Mesendoderm (in vitro differentiated cells): ENCODE measurements around the gene KCNE2.

ENCODE experiments used
- DNase-seq: peaks from one replicate; pipeline ENCODE4 v3.0.0; 2013
- H2AK5ac ChIP-seq: 2 replicates; pipeline ENCODE4 v1.6.1; 2013; ENCODE audit warnings: low read length, inconsistent platforms
- H2BK120ac ChIP-seq: 2 replicates; pipeline ENCODE4 v1.6.1; 2013; ENCODE audit warnings: low read depth, mild to moderate bottlenecking, low read length, moderate library complexity, mixed read lengths
- H2BK15ac ChIP-seq: replicated peaks from 2 replicates; pipeline ENCODE4 v1.6.1; 2013; ENCODE audit warnings: low read depth, mild to moderate bottlenecking, moderate library complexity
- H2BK5ac ChIP-seq: 2 replicates; pipeline ENCODE4 v1.6.1; 2013; ENCODE audit warnings: low read length, inconsistent platforms
- H3K18ac ChIP-seq: 2 replicates; pipeline ENCODE4 v1.6.1; 2013; ENCODE audit warnings: mild to moderate bottlenecking, low read length, mixed read lengths
- H3K23ac ChIP-seq: one replicate; pipeline ENCODE4 v1.6.1; 2013; ENCODE audit warnings: low read length
- H3K27ac ChIP-seq: 2 replicates; pipeline ENCODE4 v1.5.1; 2013; ENCODE audit warnings: low read depth, mild to moderate bottlenecking, inconsistent platforms, low read length, moderate library complexity
- H3K27me3 ChIP-seq: 2 replicates; pipeline ENCODE4 v1.6.1; 2013; ENCODE audit warnings: low read length, control low read depth, mild to moderate bottlenecking, inconsistent platforms; ENCODE audit not compliant: insufficient read depth, poor library complexity
- H3K36me3 ChIP-seq: 2 replicates; pipeline ENCODE4 v1.6.1; 2013; ENCODE audit warnings: low read length, inconsistent platforms; ENCODE audit not compliant: control insufficient read depth, insufficient read depth
- H3K4ac ChIP-seq: one replicate; pipeline ENCODE4 v1.6.1; 2013; ENCODE audit warnings: low read depth, mild to moderate bottlenecking, low read length, moderate library complexity
- H3K4me1 ChIP-seq: 2 replicates; pipeline ENCODE4 v1.6.1; 2013; ENCODE audit warnings: low read depth, low read length, inconsistent platforms; ENCODE audit not compliant: control insufficient read depth
- H3K4me2 ChIP-seq: 2 replicates; pipeline ENCODE4 v1.6.1; 2013; ENCODE audit warnings: low read length
- H3K4me3 ChIP-seq: 2 replicates; pipeline ENCODE4 v1.5.1; 2013; ENCODE audit warnings: mild to moderate bottlenecking, low read length
- H3K56ac ChIP-seq: one replicate; pipeline ENCODE4 v1.6.1; 2013; ENCODE audit warnings: low read length
- H3K79me1 ChIP-seq: 2 replicates; pipeline ENCODE4 v1.6.1; 2013; ENCODE audit warnings: low read length, inconsistent platforms
- H3K79me2 ChIP-seq: 2 replicates; pipeline ENCODE4 v1.6.1; 2013; ENCODE audit warnings: mild to moderate bottlenecking, low read length; ENCODE audit not compliant: control insufficient read depth, insufficient read depth
- H3K9ac ChIP-seq: 2 replicates; pipeline ENCODE4 v1.6.1; 2013; ENCODE audit warnings: low read length, inconsistent platforms
- H4K5ac ChIP-seq: one replicate; pipeline ENCODE4 v1.6.1; 2013; ENCODE audit warnings: low read length
- H4K8ac ChIP-seq: one replicate; pipeline ENCODE4 v1.6.1; 2013; ENCODE audit warnings: low read depth, mild to moderate bottlenecking, control low read depth, low read length, moderate library complexity
- WGBS: extraction: QIAGEN DNeasy Blood & Tissue Kit; methylation state at CpG from one replicate; pipeline ENCODE4 v1.1.7; 2013; ENCODE audit warnings: low lambda C conversion rate, missing lambda C conversion rate; ENCODE audit not compliant: insufficient coverage; ENCODE audit errors: extremely low coverage; 5-methylcytosine and 5-hydroxymethylcytosine counted together

Gene KCNE2

DNA sequence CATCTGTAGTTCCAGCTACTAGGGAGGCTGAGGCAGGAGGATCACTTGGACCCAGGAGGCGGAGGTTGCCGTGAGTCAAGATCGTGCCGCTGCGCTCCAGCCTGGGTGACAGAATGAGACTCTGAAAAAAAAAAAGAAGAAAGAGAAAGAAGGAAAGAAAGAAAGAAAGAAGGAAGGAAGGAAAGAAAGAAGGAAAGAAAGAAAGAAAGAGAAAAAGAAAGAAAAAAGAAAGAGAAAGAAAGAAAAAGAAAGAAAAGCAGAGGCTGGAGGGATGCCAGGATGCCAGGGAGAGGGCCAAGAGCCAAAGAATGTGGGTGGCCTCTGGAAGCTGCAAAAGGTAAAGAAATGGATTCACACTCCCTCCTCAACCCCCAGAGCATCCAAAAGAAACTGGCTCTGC lies 8.2 kb upstream of the KCNE2 start:
- Histone ChIP-seq H3K27ac (no peak overlapping the region), H3K23ac (no peak overlapping the region), H3K36me3 (no peaks in the 10 kb centered on the region), H3K79me2 (no peaks in the 10 kb centered on the region), H3K79me1 (no peaks in the 10 kb centered on the region), H3K4me1 (no peaks in the 10 kb centered on the region), H3K4me3 (no peak overlapping the region), H4K5ac (no peak overlapping the region), H4K8ac (no peak overlapping the region), H3K4me2 (no peak overlapping the region), H3K4ac (no peak overlapping the region), H2AK5ac (no peak overlapping the region), H3K56ac (no peak overlapping the region), H2BK15ac (no peak overlapping the region), H2BK5ac (no peak overlapping the region), H2BK120ac (no peak overlapping the region), H3K27me3 (no peaks in the 10 kb centered on the region), H3K9ac (no peak overlapping the region), H3K18ac (no peak overlapping the region)
- WGBS, result no CpG with 5 or more reads among the region's 5 CpGs
- no peak for DNase-seq

DNA sequence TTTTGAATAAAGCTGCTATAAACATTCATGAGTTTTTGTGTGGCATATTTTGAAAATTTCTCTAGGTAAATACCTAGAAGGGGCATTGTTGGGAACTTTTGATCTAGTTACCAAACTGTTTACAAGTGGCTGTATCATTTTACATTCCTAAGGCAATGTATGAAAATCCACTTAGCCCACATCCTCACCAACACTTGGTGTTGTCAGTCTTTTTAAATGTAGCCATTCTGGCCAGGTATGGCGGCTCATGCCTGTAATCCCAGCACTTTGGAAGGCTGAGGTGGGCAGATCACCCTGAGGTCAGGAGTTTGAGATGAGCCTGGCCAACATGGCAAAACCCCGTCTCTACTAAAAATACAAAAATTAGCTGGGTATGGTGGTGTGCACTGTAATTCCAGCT lies 5.9 kb upstream of the KCNE2 start:
- no peak overlapping the region for H3K18ac ChIP-seq
- H4K5ac ChIP-seq, result no peak overlapping the region
- no peak overlapping the region for H2AK5ac ChIP-seq
- H3K27ac ChIP-seq, result no peak overlapping the region
- H3K36me3 ChIP-seq, result no peaks in the 10 kb centered on the region
- H3K4me1 ChIP-seq, result no peaks in the 10 kb centered on the region
- no peak overlapping the region for H3K56ac ChIP-seq
- no peak overlapping the region for H3K23ac ChIP-seq
- H3K4ac ChIP-seq, result no peak overlapping the region
- H3K9ac ChIP-seq, result no peak overlapping the region
- H4K8ac ChIP-seq, result no peak overlapping the region
- H3K27me3 ChIP-seq, result no peaks in the 10 kb centered on the region
- H2BK120ac ChIP-seq, result no peak overlapping the region
- H3K79me1 ChIP-seq, result no peaks in the 10 kb centered on the region
- WGBS, result no CpG with 5 or more reads among the region's 2 CpGs
- no peak overlapping the region for H3K4me2 ChIP-seq
- no peak overlapping the region for H2BK5ac ChIP-seq
- H3K4me3 ChIP-seq, result no peak overlapping the region
- H2BK15ac ChIP-seq, result no peak overlapping the region
- DNase-seq, result no peak
- no peaks in the 10 kb centered on the region for H3K79me2 ChIP-seq

DNA sequence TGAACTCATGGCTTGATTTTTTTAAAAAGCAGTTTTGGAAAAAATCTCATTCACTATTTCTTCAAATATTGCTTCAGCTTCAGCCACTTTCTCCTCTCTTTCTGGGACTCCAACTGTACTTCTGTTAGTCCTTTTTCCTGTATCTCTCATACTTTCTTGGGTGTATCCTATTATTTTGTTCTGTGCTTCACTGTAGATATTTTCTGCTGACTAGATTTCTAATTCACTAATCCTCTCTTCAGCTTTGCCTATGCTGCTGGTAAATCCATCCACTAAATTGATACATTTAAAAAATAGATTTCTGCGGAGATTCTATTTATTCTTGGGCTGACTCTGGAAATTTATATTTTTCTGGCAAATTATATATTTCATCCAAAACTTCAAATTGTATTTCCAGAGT lies 4.9 kb upstream of the KCNE2 start:
- no peak overlapping the region for H2BK120ac ChIP-seq
- no peak overlapping the region for H3K18ac ChIP-seq
- H3K79me2 ChIP-seq, result no peaks in the 10 kb centered on the region
- H3K9ac ChIP-seq, result no peak overlapping the region
- no peak overlapping the region for H4K5ac ChIP-seq
- no peak overlapping the region for H3K4ac ChIP-seq
- H2BK15ac ChIP-seq, result no peak overlapping the region
- no peaks in the 10 kb centered on the region for H3K4me1 ChIP-seq
- no peak overlapping the region for H3K56ac ChIP-seq
- no peak for DNase-seq
- no peak overlapping the region for H3K4me2 ChIP-seq
- no peak overlapping the region for H3K27ac ChIP-seq
- H2BK5ac ChIP-seq, result no peak overlapping the region
- H4K8ac ChIP-seq, result no peak overlapping the region
- H2AK5ac ChIP-seq, result no peak overlapping the region
- WGBS, result no CpG with 5 or more reads among the region's 1 CpG
- no peaks in the 10 kb centered on the region for H3K36me3 ChIP-seq
- H3K79me1 ChIP-seq, result no peaks in the 10 kb centered on the region
- no peak overlapping the region for H3K23ac ChIP-seq
- no peak overlapping the region for H3K4me3 ChIP-seq
- no peaks in the 10 kb centered on the region for H3K27me3 ChIP-seq

- Histone ChIP-seq H3K27ac (no peak overlapping the region), H2BK5ac (no peak overlapping the region), H3K4me1 (no peaks in the 10 kb centered on the region), H3K27me3 (no peaks in the 10 kb centered on the region), H2AK5ac (no peak overlapping the region), H3K36me3 (no peaks in the 10 kb centered on the region), H4K5ac (no peak overlapping the region), H3K56ac (no peak overlapping the region), H2BK15ac (no peak overlapping the region), H3K4me3 (no peak overlapping the region), H3K79me1 (no peaks in the 10 kb centered on the region), H4K8ac (no peak overlapping the region), H3K23ac (no peak overlapping the region), H2BK120ac (no peak overlapping the region), H3K18ac (no peak overlapping the region), H3K79me2 (no peaks in the 10 kb centered on the region), H3K4me2 (no peak overlapping the region), H3K4ac (no peak overlapping the region), H3K9ac (no peak overlapping the region)
- no CpG with 5 or more reads among the region's 12 CpGs for WGBS
- DNase-seq, result no peak
Measured at GRCh38 chr21:34360488-34361241, 3.1 kb upstream of the KCNE2 start.

DNA sequence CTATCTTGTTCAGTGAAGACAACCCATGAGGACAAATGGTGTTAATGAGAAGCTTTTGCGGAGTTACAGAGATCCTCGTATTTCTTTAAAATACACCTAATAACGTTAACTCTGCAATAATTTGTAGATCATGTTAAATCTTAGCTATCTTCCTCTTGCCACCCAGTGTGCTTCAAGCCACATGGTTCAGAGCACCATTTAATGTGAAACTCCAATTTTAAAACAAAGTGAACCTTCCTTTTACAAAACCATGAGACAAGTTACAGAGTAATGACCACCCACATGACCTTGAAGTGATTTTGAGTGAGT lies 1.7 kb upstream of the KCNE2 start:
- Histone ChIP-seq H4K8ac (no peak overlapping the region), H3K56ac (no peak overlapping the region), H4K5ac (no peak overlapping the region), H3K4ac (no peak overlapping the region), H3K18ac (no peak overlapping the region), H3K4me2 (no peak overlapping the region), H2BK15ac (no peak overlapping the region), H3K4me3 (no peak overlapping the region), H3K9ac (no peak overlapping the region), H2BK5ac (no peak overlapping the region), H3K27ac (no peak overlapping the region), H3K36me3 (no peaks in the 10 kb centered on the region), H3K79me2 (no peaks in the 10 kb centered on the region), H2AK5ac (no peak overlapping the region), H2BK120ac (no peak overlapping the region), H3K4me1 (no peaks in the 10 kb centered on the region), H3K79me1 (no peaks in the 10 kb centered on the region), H3K23ac (no peak overlapping the region), H3K27me3 (no peaks in the 10 kb centered on the region)
- WGBS, result no CpG with 5 or more reads among the region's 3 CpGs
- DNase-seq, result no peak

- Histone ChIP-seq H3K79me2 (no peaks in the 10 kb centered on the region), H4K8ac (no peak overlapping the region), H3K79me1 (no peaks in the 10 kb centered on the region), H3K36me3 (no peaks in the 10 kb centered on the region), H2BK120ac (no peak overlapping the region), H3K56ac (no peak overlapping the region), H4K5ac (no peak overlapping the region), H3K27ac (no peak overlapping the region), H2BK5ac (no peak overlapping the region), H3K23ac (no peak overlapping the region), H3K18ac (no peak overlapping the region), H3K4me2 (no peak overlapping the region), H3K9ac (no peak overlapping the region), H2BK15ac (no peak overlapping the region), H3K4me3 (no peak overlapping the region), H2AK5ac (no peak overlapping the region), H3K4ac (no peak overlapping the region), H3K4me1 (no peaks in the 10 kb centered on the region), H3K27me3 (no peaks in the 10 kb centered on the region)
- DNase-seq, result no peak
- WGBS, result no CpG with 5 or more reads among the region's 3 CpGs
Measured at GRCh38 chr21:34362670-34363069, 1.1 kb upstream of the KCNE2 start.
